Activated naive CD8-positive, alpha-beta T cell treated with anti-CD3 and anti-CD28 coated beads, Interleukin-2, amount 50 U/mL, for 16 hours (primary cell): ENCODE results near the gene RFX4.

ENCODE experiments used
- DNase-seq: peaks from one replicate; pipeline ENCODE4 v3.0.0-alpha.2; 2020; ENCODE audit warnings: low read depth, low spot score

The RFX4 gene

DNA sequence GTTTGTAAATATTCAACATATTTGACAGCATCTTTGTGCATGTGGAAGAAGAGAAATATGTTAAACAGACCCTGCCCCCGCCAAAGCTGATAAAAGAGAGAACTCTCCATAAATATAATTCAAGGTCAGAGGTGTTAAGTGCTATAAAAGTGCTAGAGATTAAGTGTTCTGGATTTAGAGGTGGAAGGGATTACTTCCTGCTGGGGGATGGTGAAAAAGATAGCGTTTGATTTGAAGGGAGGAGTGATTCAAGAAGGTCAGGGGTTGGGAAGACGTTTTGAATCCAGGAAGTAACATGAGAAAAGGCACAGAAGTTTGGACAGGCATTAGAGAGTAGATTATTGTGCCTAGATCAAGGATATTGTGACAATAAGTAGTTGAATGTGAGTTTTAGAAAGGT, 221.9 kb downstream of the RFX4 start:
- DNase-seq: no peak
